ENCODE data around the gene RGS5.

Gene RGS5

GRCh38 chr1:163161337-163161736 lies 41.4 kb downstream of the RGS5 start:
- Histone ChIP-seq H3K9ac (ENCODE audit: low read length in 5 of 5) (no peak overlapping the region), H3K27me3 (ENCODE audit: control insufficient read depth in 5 of 5, insufficient read depth in 4 of 5, low read length in 5 of 5) (no peaks in the 10 kb centered on the region), H3K36me3 (ENCODE audit: control insufficient read depth in 5 of 5, insufficient read depth in 5 of 5, low read length in 5 of 5) (peaks cover 0 to 5% (median 0%) of the 10 kb centered on the region in 5 donors), H3K4me3 (ENCODE audit: low read depth in 1 of 5, low read length in 5 of 5) (no peak overlapping the region), H3K9me3 (ENCODE audit: control insufficient read depth in 5 of 5, low read length in 5 of 5) (no peaks in the 10 kb centered on the region), H3K27ac (ENCODE audit: low read depth, low read length) (no peak overlapping the region), H3K4me1 (ENCODE audit: control insufficient read depth in 5 of 5, insufficient read depth in 5 of 5, low read length in 5 of 5) (peaks cover 0 to 36% (median 0%) of the 10 kb centered on the region in 5 donors)

GRCh38 chr1:163155606-163156005 lies 47.1 kb downstream of the RGS5 start:
- Histone ChIP-seq H3K27ac (ENCODE audit: low read depth, low read length) (no peak overlapping the region), H3K4me1 (ENCODE audit: control insufficient read depth in 5 of 5, insufficient read depth in 5 of 5, low read length in 5 of 5) (no peaks in the 10 kb centered on the region), H3K36me3 (ENCODE audit: control insufficient read depth in 5 of 5, insufficient read depth in 5 of 5, low read length in 5 of 5) (peaks cover 0 to 5% (median 2%) of the 10 kb centered on the region in 5 donors), H3K4me3 (ENCODE audit: low read depth in 1 of 5, low read length in 5 of 5) (no peak overlapping the region), H3K9ac (ENCODE audit: low read length in 5 of 5) (no peak overlapping the region), H3K27me3 (ENCODE audit: control insufficient read depth in 5 of 5, insufficient read depth in 4 of 5, low read length in 5 of 5) (no peaks in the 10 kb centered on the region), H3K9me3 (ENCODE audit: control insufficient read depth in 5 of 5, low read length in 5 of 5) (no peaks in the 10 kb centered on the region)

GRCh38 chr1:163148911-163149310 lies 53.8 kb downstream of the RGS5 start:
- Histone ChIP-seq H3K27me3 (ENCODE audit: control insufficient read depth in 5 of 5, insufficient read depth in 4 of 5, low read length in 5 of 5) (no peaks in the 10 kb centered on the region), H3K36me3 (ENCODE audit: control insufficient read depth in 5 of 5, insufficient read depth in 5 of 5, low read length in 5 of 5) (peaks cover 0 to 5% (median 2%) of the 10 kb centered on the region in 5 donors), H3K27ac (ENCODE audit: low read depth, low read length) (no peak overlapping the region), H3K4me1 (ENCODE audit: control insufficient read depth in 5 of 5, insufficient read depth in 5 of 5, low read length in 5 of 5) (peaks cover 0 to 5% (median 0%) of the 10 kb centered on the region in 5 donors), H3K9ac (ENCODE audit: low read length in 5 of 5) (no peak overlapping the region), H3K9me3 (ENCODE audit: control insufficient read depth in 5 of 5, low read length in 5 of 5) (no peaks in the 10 kb centered on the region), H3K4me3 (ENCODE audit: low read depth in 1 of 5, low read length in 5 of 5) (no peak overlapping the region)

GRCh38 chr1:163147019-163147418 lies 55.7 kb downstream of the RGS5 start:
- Histone ChIP-seq H3K9ac (ENCODE audit: low read length in 5 of 5) (no peak overlapping the region), H3K4me3 (ENCODE audit: low read depth in 1 of 5, low read length in 5 of 5) (no peak overlapping the region), H3K4me1 (ENCODE audit: control insufficient read depth in 5 of 5, insufficient read depth in 5 of 5, low read length in 5 of 5) (peaks cover 0 to 5% (median 0%) of the 10 kb centered on the region in 5 donors), H3K36me3 (ENCODE audit: control insufficient read depth in 5 of 5, insufficient read depth in 5 of 5, low read length in 5 of 5) (peaks cover 0 to 5% (median 0%) of the 10 kb centered on the region in 5 donors), H3K27ac (ENCODE audit: low read depth, low read length) (no peak overlapping the region), H3K27me3 (ENCODE audit: control insufficient read depth in 5 of 5, insufficient read depth in 4 of 5, low read length in 5 of 5) (no peaks in the 10 kb centered on the region), H3K9me3 (ENCODE audit: control insufficient read depth in 5 of 5, low read length in 5 of 5) (no peaks in the 10 kb centered on the region)

GRCh38 chr1:163145435-163145834 lies 57.3 kb downstream of the RGS5 start:
- no peaks in the 10 kb centered on the region for H3K36me3 ChIP-seq (ENCODE audit: control insufficient read depth in 5 of 5, insufficient read depth in 5 of 5, low read length in 5 of 5)
- no peak overlapping the region for H3K4me3 ChIP-seq (ENCODE audit: low read depth in 1 of 5, low read length in 5 of 5)
- no peaks in the 10 kb centered on the region for H3K9me3 ChIP-seq (ENCODE audit: control insufficient read depth in 5 of 5, low read length in 5 of 5)
- H3K27me3 ChIP-seq (ENCODE audit: control insufficient read depth in 5 of 5, insufficient read depth in 4 of 5, low read length in 5 of 5) = no peaks in the 10 kb centered on the region
- no peak overlapping the region for H3K9ac ChIP-seq (ENCODE audit: low read length in 5 of 5)
- H3K27ac ChIP-seq (ENCODE audit: low read depth, low read length) = no peak overlapping the region
- peaks cover 0 to 5% (median 0%) of the 10 kb centered on the region in 5 donors for H3K4me1 ChIP-seq (ENCODE audit: control insufficient read depth in 5 of 5, insufficient read depth in 5 of 5, low read length in 5 of 5)

- H3K4me3 ChIP-seq (ENCODE audit: low read depth in 1 of 5, low read length in 5 of 5) = no peak overlapping the region
- H3K36me3 ChIP-seq (ENCODE audit: control insufficient read depth in 5 of 5, insufficient read depth in 5 of 5, low read length in 5 of 5) = no peaks in the 10 kb centered on the region
- H3K4me1 ChIP-seq (ENCODE audit: control insufficient read depth in 5 of 5, insufficient read depth in 5 of 5, low read length in 5 of 5) = peaks cover 0 to 5% (median 0%) of the 10 kb centered on the region in 5 donors
- H3K27me3 ChIP-seq (ENCODE audit: control insufficient read depth in 5 of 5, insufficient read depth in 4 of 5, low read length in 5 of 5) = no peaks in the 10 kb centered on the region
- no peaks in the 10 kb centered on the region for H3K9me3 ChIP-seq (ENCODE audit: control insufficient read depth in 5 of 5, low read length in 5 of 5)
- H3K27ac ChIP-seq (ENCODE audit: low read depth, low read length) = no peak overlapping the region
- no peak overlapping the region for H3K9ac ChIP-seq (ENCODE audit: low read length in 5 of 5)
Measured at GRCh38 chr1:163144418-163144817, 58.3 kb downstream of the RGS5 start.

GRCh38 chr1:163142152-163142551 lies 60.6 kb downstream of the RGS5 start:
- H3K4me1 ChIP-seq (ENCODE audit: control insufficient read depth in 5 of 5, insufficient read depth in 5 of 5, low read length in 5 of 5) = peaks cover 0 to 2% (median 0%) of the 10 kb centered on the region in 5 donors
- no peak overlapping the region for H3K9ac ChIP-seq (ENCODE audit: low read length in 5 of 5)
- no peaks in the 10 kb centered on the region for H3K27me3 ChIP-seq (ENCODE audit: control insufficient read depth in 5 of 5, insufficient read depth in 4 of 5, low read length in 5 of 5)
- no peaks in the 10 kb centered on the region for H3K9me3 ChIP-seq (ENCODE audit: control insufficient read depth in 5 of 5, low read length in 5 of 5)
- no peaks in the 10 kb centered on the region for H3K36me3 ChIP-seq (ENCODE audit: control insufficient read depth in 5 of 5, insufficient read depth in 5 of 5, low read length in 5 of 5)
- no peak overlapping the region for H3K27ac ChIP-seq (ENCODE audit: low read depth, low read length)
- no peak overlapping the region for H3K4me3 ChIP-seq (ENCODE audit: low read depth in 1 of 5, low read length in 5 of 5)

- no peak overlapping the region for H3K9ac ChIP-seq (ENCODE audit: low read length in 5 of 5)
- H3K9me3 ChIP-seq (ENCODE audit: control insufficient read depth in 5 of 5, low read length in 5 of 5) = no peaks in the 10 kb centered on the region
- no peak overlapping the region for H3K4me3 ChIP-seq (ENCODE audit: low read depth in 1 of 5, low read length in 5 of 5)
- no peak overlapping the region for H3K27ac ChIP-seq (ENCODE audit: low read depth, low read length)
- no peaks in the 10 kb centered on the region for H3K27me3 ChIP-seq (ENCODE audit: control insufficient read depth in 5 of 5, insufficient read depth in 4 of 5, low read length in 5 of 5)
- no peaks in the 10 kb centered on the region for H3K4me1 ChIP-seq (ENCODE audit: control insufficient read depth in 5 of 5, insufficient read depth in 5 of 5, low read length in 5 of 5)
- no peaks in the 10 kb centered on the region for H3K36me3 ChIP-seq (ENCODE audit: control insufficient read depth in 5 of 5, insufficient read depth in 5 of 5, low read length in 5 of 5)
Measured at GRCh38 chr1:163141556-163141955, 61.2 kb downstream of the RGS5 start.

GRCh38 chr1:163137556-163138265 lies 65.0 kb downstream of the RGS5 start:
- Histone ChIP-seq H3K27ac (ENCODE audit: low read depth, low read length) (no peak overlapping the region), H3K36me3 (ENCODE audit: control insufficient read depth in 5 of 5, insufficient read depth in 5 of 5, low read length in 5 of 5) (no peaks in the 10 kb centered on the region), H3K9ac (ENCODE audit: low read length in 5 of 5) (no peak overlapping the region), H3K9me3 (ENCODE audit: control insufficient read depth in 5 of 5, low read length in 5 of 5) (no peaks in the 10 kb centered on the region), H3K27me3 (ENCODE audit: control insufficient read depth in 5 of 5, insufficient read depth in 4 of 5, low read length in 5 of 5) (no peaks in the 10 kb centered on the region), H3K4me1 (ENCODE audit: control insufficient read depth in 5 of 5, insufficient read depth in 5 of 5, low read length in 5 of 5) (no peaks in the 10 kb centered on the region), H3K4me3 (ENCODE audit: low read depth in 1 of 5, low read length in 5 of 5) (no peak overlapping the region)

GRCh38 chr1:163131981-163132380 lies 70.7 kb downstream of the RGS5 start:
- Histone ChIP-seq H3K27ac (ENCODE audit: low read depth, low read length) (no peak overlapping the region), H3K9ac (ENCODE audit: low read length in 5 of 5) (no peak overlapping the region), H3K36me3 (ENCODE audit: control insufficient read depth in 5 of 5, insufficient read depth in 5 of 5, low read length in 5 of 5) (peaks cover 0 to 5% (median 0%) of the 10 kb centered on the region in 5 donors), H3K4me1 (ENCODE audit: control insufficient read depth in 5 of 5, insufficient read depth in 5 of 5, low read length in 5 of 5) (no peaks in the 10 kb centered on the region), H3K27me3 (ENCODE audit: control insufficient read depth in 5 of 5, insufficient read depth in 4 of 5, low read length in 5 of 5) (no peaks in the 10 kb centered on the region), H3K4me3 (ENCODE audit: low read depth in 1 of 5, low read length in 5 of 5) (no peak overlapping the region), H3K9me3 (ENCODE audit: control insufficient read depth in 5 of 5, low read length in 5 of 5) (no peaks in the 10 kb centered on the region)

All from subcutaneous abdominal adipose tissue (tissue), 5 donors.